NK-92 (cell line): ENCODE results near the gene NOS1.

Experiments used
- DNase-seq: peaks from one replicate; lab custom pipeline; 2025; ENCODE audit not compliant: unreplicated experiment; lab: John Stamatoyannopoulos, UW

Gene NOS1

GRCh38 chr12:117365049-117365616 lies 3.7 kb upstream of the NOS1 start:
- DNase-seq: no peak

- no peak for DNase-seq
Measured at GRCh38 chr12:117363953-117364486, 2.6 kb upstream of the NOS1 start.

DNA sequence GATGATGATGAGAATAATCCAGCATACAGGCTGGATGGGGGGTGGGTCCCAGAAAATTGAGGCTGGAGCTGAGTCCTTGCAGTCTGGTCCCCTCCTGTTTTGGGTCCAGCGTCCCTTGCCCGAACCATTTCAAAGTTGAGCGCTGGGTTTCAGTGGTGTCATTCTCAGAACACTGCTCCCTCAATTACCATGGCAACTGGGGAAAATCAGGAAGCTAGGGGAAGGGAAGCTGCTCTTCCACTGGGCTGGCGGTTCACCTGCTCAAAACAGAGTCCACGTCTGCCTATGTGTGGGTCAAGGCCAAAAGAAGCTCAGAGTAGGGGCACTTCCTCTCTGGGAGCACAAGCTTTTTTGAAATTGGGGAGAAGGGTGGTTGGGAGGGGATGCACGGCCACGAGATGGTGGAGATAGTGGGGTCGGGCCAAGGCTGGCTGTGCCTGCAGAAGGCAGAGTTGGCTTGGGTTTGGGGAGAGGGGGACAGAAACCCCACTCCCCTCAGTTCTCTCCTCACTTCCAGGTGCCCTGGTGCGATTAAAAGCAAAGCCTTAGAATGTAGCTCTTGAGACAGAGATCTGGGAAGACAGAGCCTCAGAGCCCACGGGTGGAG lies 1.7 kb upstream of the NOS1 start:
- no peak for DNase-seq

DNA sequence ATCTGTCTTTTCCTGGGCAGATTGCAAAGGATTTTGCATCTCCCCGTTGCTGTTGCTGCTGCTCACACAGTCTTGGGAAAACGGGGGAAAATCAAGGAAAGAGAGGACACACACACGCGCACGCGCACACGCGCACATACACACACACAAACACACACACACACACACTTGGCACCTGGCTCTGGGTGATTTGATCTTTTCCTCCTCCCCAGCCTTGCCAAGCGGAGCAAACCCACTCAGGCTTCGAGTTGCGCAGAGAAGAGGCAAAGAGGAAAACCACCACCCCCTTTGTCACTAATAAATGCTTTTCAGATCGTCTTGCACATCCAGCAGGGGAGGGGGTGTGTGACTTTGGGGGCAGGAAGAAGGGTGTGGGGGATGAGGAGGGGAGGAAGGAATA lies 965 bp upstream of the NOS1 start:
- no peak for DNase-seq

GRCh38 chr12:117361905-117362304 lies 479 bp upstream of the NOS1 start:
- DNase-seq: no peak

- DNase-seq: no peak
Measured at GRCh38 chr12:117360551-117361346, 677 bp downstream of the NOS1 start.

- DNase-seq: no peak
Measured at GRCh38 chr12:117360222-117360550, 1.2 kb downstream of the NOS1 start.

- DNase-seq: no peak
Measured at GRCh38 chr12:117359029-117359845, 2.2 kb downstream of the NOS1 start.

DNA sequence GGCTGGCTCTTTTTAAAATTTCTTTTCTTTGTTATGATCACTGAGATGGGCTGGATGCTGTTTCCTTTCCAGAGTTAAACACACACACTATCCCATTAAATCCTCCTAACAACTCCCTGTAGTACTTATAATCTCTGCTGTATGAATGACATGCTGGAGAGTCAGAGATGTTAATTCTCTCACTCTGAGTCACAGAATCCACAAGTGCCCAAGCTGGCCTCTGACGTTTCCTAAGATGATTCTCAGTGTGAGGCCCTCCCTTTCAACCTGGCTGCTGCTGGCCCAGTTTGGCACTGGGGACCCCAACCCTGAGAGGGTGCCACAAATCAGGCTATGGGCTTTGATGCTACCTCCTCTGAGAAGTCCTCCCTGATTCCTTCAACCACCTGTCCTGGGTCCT lies 5.4 kb downstream of the NOS1 start:
- no peak for DNase-seq

GRCh38 chr12:117352883-117353282 lies 8.5 kb downstream of the NOS1 start:
- no peak for DNase-seq

GRCh38 chr12:117352206-117352605 lies 9.2 kb downstream of the NOS1 start:
- DNase-seq: no peak

GRCh38 chr12:117350140-117350539 lies 11.3 kb downstream of the NOS1 start:
- DNase-seq: no peak

DNA sequence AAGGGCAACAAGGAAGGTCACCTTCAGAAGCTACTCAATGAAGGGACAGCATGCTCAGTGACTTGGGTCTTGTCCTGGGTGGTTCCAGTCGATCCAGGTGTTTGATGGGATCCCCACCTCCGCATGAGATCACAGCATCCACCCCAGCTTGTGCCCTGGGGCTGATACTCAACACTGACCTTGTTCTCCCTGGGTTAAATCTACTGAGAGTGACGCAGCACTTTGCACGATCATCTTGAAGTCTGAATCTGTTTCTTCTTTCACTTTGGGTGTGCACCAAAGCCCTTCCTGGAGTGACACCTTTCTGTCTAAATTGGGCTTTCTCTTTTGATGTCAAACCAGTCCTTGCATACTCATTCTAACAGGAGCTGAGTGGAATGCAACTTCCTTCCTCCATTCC lies 13.8 kb downstream of the NOS1 start:
- no peak for DNase-seq

- DNase-seq: no peak
Measured at GRCh38 chr12:117344716-117345115, 16.7 kb downstream of the NOS1 start.

GRCh38 chr12:117343849-117344248 lies 17.6 kb downstream of the NOS1 start:
- no peak for DNase-seq

DNA sequence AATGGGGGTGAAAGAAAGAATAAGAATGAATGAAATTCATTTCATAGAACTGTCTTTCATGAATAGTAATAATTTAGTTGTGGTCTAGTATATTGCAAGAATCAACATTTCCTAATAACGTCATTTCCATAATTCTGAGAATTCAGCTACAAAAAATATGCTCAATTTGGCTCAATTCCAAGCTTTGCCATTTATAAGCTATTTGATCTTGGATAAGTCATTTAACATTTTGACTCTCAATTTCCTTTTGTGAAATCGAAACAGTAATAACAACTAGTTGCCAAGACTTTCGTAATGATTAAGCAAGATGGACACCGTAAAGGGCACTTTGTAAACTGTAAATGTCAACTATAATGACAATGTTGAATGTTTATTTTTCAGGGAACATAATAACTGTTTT lies 18.1 kb downstream of the NOS1 start:
- no peak for DNase-seq

GRCh38 chr12:117342682-117343081 lies 18.7 kb downstream of the NOS1 start:
- no peak for DNase-seq

GRCh38 chr12:117342247-117342646 lies 19.2 kb downstream of the NOS1 start:
- no peak for DNase-seq

DNA sequence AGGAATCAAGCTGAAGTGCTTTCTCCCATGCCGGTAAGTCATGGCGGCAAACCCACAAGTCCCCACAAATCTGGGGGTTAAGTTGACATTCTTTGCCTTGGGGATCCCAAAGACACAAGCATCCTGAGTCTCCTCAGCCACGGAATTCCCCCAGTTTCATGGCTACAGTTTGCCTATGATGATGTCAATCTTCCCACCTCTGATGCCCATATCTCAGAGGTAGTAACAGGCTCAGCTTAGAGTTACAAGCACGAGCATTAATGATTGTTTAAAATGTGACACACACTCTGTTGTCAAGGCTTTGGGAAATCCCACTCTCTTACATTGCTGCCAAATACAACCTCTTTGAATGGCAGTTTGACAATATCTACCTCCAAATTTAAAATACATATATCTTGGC lies 22.3 kb downstream of the NOS1 start:
- no peak for DNase-seq

DNA sequence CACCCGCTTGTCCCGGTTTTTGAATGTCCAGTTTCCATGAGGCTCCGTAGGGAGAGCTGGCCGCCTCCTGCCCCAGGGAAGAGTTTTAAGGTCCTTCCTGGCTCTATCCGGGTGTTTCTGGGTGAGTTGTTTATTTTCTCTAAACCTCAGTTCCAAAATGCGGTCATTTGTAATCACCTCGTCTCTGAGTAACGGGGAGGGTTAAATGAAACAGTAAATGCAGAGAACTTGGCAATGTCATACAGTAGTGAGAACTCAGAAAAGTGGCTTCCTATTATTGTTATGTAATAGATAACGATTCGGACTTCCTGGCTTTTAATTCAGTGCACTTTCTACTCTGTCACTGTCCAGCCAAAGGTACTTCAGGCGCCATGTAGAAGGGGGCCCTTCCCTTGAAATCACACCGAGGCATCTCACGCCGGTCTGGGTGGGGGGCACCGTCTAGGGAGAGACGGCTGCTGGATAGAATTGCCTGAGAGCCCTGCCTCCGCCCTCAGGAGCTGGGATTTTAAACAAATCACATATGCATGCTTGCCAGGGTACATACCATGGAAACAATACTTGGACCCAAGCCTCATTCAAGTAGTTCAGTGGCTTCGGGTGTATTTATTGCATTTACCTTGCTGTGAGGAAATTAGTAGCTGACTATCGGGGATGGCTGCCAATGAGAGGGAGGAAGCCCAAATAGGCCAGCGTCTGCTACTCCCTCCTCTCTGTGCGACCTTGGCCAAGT lies 26.4 kb downstream of the NOS1 start:
- DNase-seq: no peak

- DNase-seq: no peak
Measured at GRCh38 chr12:117334051-117334450, 27.4 kb downstream of the NOS1 start.
